MM.1S (cell line): ENCODE results near the gene MYOCD.

Experiments used
- EZH2phosphoT487 ChIP-seq: fragments of 300-600 bp; sonication (generic); IDR thresholded peaks from 2 replicates; pipeline ENCODE4 v1.6.1; 2018; ENCODE audit warnings: antibody characterized with exemption, low read length
- TF ChIP-seq, protein P1 (sequence below): fragments of 300-600 bp; sonication (generic); IDR thresholded peaks from 2 replicates; pipeline ENCODE4 v1.5.1; 2016; ENCODE audit warnings: antibody characterized with exemption, low read length, mixed read lengths

DNA sequence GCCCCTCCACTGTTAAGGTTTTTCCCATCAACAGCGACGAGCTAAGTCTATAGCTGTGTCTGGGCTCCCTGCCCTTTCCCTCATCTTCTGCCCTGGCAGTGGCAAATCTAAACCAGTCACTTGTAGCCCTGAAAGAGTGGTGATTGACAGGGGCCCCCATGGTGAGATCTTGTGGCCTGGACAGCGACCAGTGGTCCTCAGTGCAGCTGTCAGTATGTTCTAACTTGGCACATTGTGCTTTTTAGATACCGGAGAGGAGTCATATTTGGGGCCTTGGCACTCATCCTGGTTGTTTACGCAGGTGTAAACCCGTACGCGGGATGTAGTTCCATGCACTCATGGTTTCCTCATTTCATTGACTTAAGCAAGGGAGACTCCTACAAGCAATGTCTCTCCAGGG lies 66.1 kb downstream of the MYOCD start:
- TF ChIP-seq, protein P1, sequence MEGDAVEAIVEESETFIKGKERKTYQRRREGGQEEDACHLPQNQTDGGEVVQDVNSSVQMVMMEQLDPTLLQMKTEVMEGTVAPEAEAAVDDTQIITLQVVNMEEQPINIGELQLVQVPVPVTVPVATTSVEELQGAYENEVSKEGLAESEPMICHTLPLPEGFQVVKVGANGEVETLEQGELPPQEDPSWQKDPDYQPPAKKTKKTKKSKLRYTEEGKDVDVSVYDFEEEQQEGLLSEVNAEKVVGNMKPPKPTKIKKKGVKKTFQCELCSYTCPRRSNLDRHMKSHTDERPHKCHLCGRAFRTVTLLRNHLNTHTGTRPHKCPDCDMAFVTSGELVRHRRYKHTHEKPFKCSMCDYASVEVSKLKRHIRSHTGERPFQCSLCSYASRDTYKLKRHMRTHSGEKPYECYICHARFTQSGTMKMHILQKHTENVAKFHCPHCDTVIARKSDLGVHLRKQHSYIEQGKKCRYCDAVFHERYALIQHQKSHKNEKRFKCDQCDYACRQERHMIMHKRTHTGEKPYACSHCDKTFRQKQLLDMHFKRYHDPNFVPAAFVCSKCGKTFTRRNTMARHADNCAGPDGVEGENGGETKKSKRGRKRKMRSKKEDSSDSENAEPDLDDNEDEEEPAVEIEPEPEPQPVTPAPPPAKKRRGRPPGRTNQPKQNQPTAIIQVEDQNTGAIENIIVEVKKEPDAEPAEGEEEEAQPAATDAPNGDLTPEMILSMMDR: no peak
- TF ChIP-seq EZH2phosphoT487: no peak
